ENCODE measurements around the gene FADS1. TPM values are rescaled to one million over a fixed set of nuclear protein-coding genes. Genes with fewer than 3 reads are reported as not detected.

The FADS1 gene
- total RNA-seq, 4 donors from 2014 or later, result 4.9 to 9.9 (median 6.7) TPM

- DNase-seq, result no peak
- peaks cover 0 to 18% (median 0%) of the 10 kb centered on the region in 3 donors for H3K36me3 ChIP-seq
- no peaks in the 10 kb centered on the region for H3K9me3 ChIP-seq
- H3K4me3 ChIP-seq, result no peak overlapping the region
- H3K27me3 ChIP-seq, result no peaks in the 10 kb centered on the region
- no peaks in the 10 kb centered on the region for H3K4me1 ChIP-seq
- TF ChIP-seq POLR2A (IDR thresholded peaks at IDR 0.05) (no peak), CTCF (IDR thresholded peaks at IDR 0.05) (no peak)
- no peak overlapping the region for H3K27ac ChIP-seq
Measured at GRCh38 chr11:61802605-61803004, 14.2 kb downstream of the FADS1 start.

- Histone ChIP-seq H3K9me3 (no peaks in the 10 kb centered on the region), H3K27me3 (no peaks in the 10 kb centered on the region), H3K4me1 (no peaks in the 10 kb centered on the region), H3K36me3 (peaks cover 0 to 18% (median 0%) of the 10 kb centered on the region in 3 donors), H3K27ac (no peak overlapping the region), H3K4me3 (no peak overlapping the region)
- DNase-seq, result no peak
- TF ChIP-seq CTCF (IDR thresholded peaks at IDR 0.05), result no peak
- TF ChIP-seq POLR2A (IDR thresholded peaks at IDR 0.05), result no peak
Measured at GRCh38 chr11:61800331-61801281, 16.2 kb downstream of the FADS1 start.

GRCh38 chr11:61799665-61800284, 17.0 kb downstream of the FADS1 start:
- no peak for DNase-seq
- Histone ChIP-seq H3K36me3 (peaks cover 0 to 18% (median 0%) of the 10 kb centered on the region in 3 donors), H3K9me3 (no peaks in the 10 kb centered on the region), H3K4me1 (no peaks in the 10 kb centered on the region), H3K4me3 (no peak overlapping the region), H3K27ac (no peak overlapping the region), H3K27me3 (no peaks in the 10 kb centered on the region)
- TF ChIP-seq POLR2A (IDR thresholded peaks at IDR 0.05), result no peak
- TF ChIP-seq CTCF (IDR thresholded peaks at IDR 0.05), result no peak

GRCh38 chr11:61797263-61797944, 19.4 kb downstream of the FADS1 start:
- TF ChIP-seq CTCF (IDR thresholded peaks at IDR 0.05), result peak; percentile 54 to 98 (median 96)
- no peak for TF ChIP-seq POLR2A (IDR thresholded peaks at IDR 0.05)
- Histone ChIP-seq H3K36me3 (peaks cover 0 to 6% (median 0%) of the 10 kb centered on the region in 3 donors), H3K27me3 (no peaks in the 10 kb centered on the region), H3K4me3 (no peak overlapping the region), H3K4me1 (peaks cover 0 to 10% (median 3%) of the 10 kb centered on the region in 4 donors), H3K27ac (no peak overlapping the region), H3K9me3 (no peaks in the 10 kb centered on the region)
- peak in 2 of 3 donors; percentile 74 to 94 for DNase-seq

- DNase-seq, result no peak
- Histone ChIP-seq H3K27ac (no peak overlapping the region), H3K4me3 (no peak overlapping the region), H3K27me3 (no peaks in the 10 kb centered on the region), H3K4me1 (peaks cover 0 to 18% (median 3%) of the 10 kb centered on the region in 4 donors), H3K9me3 (no peaks in the 10 kb centered on the region), H3K36me3 (no peaks in the 10 kb centered on the region)
- no peak for TF ChIP-seq CTCF (IDR thresholded peaks at IDR 0.05)
Measured at GRCh38 chr11:61795876-61796526, 20.8 kb downstream of the FADS1 start.

Measured in Peyer's patch (tissue), 4 donors.